Measurements from ENCODE around the gene ZFYVE21. TPM values are rescaled to one million over a fixed set of nuclear protein-coding genes. Genes with fewer than 3 reads are reported as not detected.

Gene ZFYVE21
- total RNA-seq, 6 experiments from 2014 or later: 20.9 to 35.2 (median 27.6) TPM

DNA sequence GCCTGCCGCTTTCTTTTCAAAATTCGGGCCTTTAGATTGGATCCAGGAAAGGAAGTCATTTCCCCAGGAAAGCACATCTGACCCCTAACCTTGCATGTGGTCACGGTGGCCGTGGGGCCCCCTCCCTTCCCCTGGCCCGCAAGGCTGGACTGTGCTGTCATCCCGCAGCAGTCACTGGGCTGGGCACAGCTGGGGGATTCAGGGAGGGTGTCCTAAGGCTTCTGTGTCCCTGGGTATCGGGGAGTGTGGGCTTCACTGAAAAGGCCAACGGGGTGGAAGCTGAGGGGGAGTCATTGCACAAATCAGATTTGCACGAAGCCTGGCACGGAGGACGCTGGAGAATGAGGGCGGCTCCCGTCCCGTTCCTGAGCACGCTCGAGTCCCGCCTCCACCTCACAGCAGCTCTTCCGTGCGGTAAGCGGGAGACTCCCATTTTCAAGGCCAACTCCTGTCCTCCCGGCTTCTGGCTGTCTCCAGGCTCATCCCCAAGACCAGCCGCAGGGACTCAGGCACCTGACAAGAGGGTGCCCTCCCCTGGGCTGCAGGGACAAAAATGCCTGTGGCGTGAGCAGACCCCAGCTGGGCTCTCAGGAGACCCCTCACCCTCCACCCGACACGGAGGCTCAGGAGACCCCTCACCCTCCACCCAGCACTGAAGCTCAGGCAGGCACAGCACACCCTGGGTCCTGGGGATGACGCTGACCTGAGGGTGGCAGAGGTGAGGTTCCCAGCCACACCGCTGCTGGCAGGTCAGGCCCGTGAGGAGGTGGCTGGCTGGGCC, 9.9 kb upstream of the ZFYVE21 start:
- DNase-seq: no peak
- Histone ChIP-seq H3K27me3 (no peaks in the 10 kb centered on the region), H3K27ac (peak overlapping the region in 1 of 3 donors; percentile 5), H3K4me1 (peaks cover 0 to 15% (median 5%) of the 10 kb centered on the region in 4 donors), H3K4me3 (no peak overlapping the region), H3K9me3 (no peaks in the 10 kb centered on the region), H3K36me3 (peaks cover 0 to 5% (median 0%) of the 10 kb centered on the region in 4 donors)
- no peak for TF ChIP-seq POLR2A (IDR thresholded peaks at IDR 0.05)
- TF ChIP-seq, protein P1, sequence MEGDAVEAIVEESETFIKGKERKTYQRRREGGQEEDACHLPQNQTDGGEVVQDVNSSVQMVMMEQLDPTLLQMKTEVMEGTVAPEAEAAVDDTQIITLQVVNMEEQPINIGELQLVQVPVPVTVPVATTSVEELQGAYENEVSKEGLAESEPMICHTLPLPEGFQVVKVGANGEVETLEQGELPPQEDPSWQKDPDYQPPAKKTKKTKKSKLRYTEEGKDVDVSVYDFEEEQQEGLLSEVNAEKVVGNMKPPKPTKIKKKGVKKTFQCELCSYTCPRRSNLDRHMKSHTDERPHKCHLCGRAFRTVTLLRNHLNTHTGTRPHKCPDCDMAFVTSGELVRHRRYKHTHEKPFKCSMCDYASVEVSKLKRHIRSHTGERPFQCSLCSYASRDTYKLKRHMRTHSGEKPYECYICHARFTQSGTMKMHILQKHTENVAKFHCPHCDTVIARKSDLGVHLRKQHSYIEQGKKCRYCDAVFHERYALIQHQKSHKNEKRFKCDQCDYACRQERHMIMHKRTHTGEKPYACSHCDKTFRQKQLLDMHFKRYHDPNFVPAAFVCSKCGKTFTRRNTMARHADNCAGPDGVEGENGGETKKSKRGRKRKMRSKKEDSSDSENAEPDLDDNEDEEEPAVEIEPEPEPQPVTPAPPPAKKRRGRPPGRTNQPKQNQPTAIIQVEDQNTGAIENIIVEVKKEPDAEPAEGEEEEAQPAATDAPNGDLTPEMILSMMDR (IDR thresholded peaks at IDR 0.05): no peak
- intact Hi-C loops (cut with DNase I): no loop called here
- 71% methylated on average over 7 of the region's 28 CpGs for WGBS (ENCODE audit: insufficient coverage, low coverage, low lambda C conversion rate, missing lambda C conversion rate)
- peak; percentile 2 to 40 (median 16) for ATAC-seq

DNA sequence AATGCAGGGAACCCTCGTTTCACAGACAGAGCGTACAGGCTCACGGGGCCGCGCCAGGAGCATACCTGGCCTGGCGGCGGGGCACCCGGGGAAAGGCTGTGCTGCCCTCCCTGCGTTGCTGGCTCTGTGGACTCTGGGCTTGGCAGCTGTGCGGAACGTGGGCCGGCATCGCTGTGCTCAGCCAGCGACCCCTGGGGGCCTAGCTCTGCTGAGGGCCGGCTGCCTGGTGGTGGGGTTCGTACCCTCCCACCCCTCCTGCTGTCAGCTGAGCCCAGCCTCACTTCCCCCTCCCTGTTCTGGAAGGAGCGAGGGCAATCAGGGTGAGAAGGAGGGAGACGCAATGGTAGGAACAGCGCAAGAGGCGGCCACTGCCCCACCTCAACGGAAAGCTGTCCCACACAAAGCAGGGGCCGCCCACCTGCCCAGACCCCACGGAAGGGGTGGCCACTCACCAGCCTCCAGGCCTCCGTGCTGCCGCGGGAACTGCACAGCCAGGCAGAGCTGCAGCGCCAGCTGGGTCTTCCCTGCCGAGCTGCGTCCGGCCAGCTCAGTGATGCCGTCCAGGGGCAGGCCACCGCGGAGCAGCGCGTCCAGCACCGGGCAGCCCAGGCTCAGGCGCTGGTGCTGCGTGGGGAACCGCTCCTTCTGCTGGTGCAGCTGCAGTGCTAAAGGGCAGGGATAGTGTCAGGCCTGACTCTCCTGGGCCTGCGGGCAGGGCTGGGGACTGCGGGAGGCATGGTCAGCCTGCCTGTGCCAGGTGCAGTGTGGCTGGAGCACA, 8.9 kb upstream of the ZFYVE21 start:
- H3K9me3 ChIP-seq: no peaks in the 10 kb centered on the region
- WGBS (ENCODE audit: insufficient coverage, low coverage, low lambda C conversion rate, missing lambda C conversion rate): 87% methylated on average over 3 of the region's 41 CpGs
- H3K27ac ChIP-seq: no peak overlapping the region
- H3K36me3 ChIP-seq: peaks cover 0 to 5% (median 0%) of the 10 kb centered on the region in 4 donors
- intact Hi-C loops (cut with DNase I): no loop called here
- no peak for ATAC-seq
- peaks cover 0 to 5% (median under 1%) of the 10 kb centered on the region in 4 donors for H3K4me1 ChIP-seq
- TF ChIP-seq, protein P1 (IDR thresholded peaks at IDR 0.05): no peak
- TF ChIP-seq POLR2A (IDR thresholded peaks at IDR 0.05): no peak
- no peaks in the 10 kb centered on the region for H3K27me3 ChIP-seq
- no peak for DNase-seq
- H3K4me3 ChIP-seq: no peak overlapping the region

DNA sequence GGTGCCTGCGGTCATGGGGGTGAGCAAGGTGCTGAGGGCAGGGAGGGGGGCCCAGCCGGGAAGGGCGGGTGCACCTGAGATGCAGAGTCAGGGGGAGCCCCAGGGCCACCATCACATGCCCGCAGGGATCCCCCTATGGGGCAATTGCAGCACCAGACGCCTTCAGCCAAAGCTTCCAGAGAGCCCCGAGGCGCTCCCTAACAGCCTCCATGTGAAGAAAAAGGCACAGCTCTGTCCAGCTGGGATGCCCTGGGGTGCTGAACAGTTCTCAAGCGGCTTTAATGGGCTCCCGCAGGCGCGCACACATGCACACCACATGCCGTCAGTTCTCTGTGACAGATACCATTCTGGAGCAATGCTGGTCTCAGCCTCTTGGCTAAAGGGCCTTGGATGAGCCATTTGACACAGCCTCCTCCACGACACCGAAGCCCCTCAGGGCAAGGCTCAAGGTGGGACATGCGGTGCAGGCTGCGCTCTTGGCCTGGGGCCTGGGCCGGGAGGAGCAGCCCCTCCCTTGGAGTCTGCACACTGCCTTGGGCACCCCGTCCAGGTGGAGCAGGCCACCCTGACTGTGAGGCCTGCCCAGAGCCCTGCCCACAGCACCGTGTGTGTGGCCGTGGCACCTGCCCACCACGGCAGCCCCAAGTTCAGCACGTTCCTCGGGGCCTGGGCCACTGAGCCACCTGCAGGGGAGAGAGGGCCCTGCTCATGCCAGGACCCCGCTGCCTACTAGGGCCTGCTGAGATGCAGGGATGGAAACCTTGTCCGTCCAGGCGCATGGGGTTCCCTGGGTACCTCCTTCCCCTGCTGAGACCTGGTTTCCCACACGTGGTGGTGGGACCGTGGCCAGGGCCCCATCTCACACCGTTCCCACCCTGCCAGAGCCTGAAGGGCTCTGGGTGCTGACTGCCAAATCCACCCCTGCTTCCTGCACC, 8.0 kb upstream of the ZFYVE21 start:
- DNase-seq (no peak), ATAC-seq (no peak)
- TF ChIP-seq, protein P1 (IDR thresholded peaks at IDR 0.05): no peak
- no peak for TF ChIP-seq POLR2A (IDR thresholded peaks at IDR 0.05)
- no peaks in the 10 kb centered on the region for H3K9me3 ChIP-seq
- no peaks in the 10 kb centered on the region for H3K4me1 ChIP-seq
- H3K36me3 ChIP-seq: peaks cover 0 to 3% (median 0%) of the 10 kb centered on the region in 4 donors
- WGBS (ENCODE audit: insufficient coverage, low coverage, low lambda C conversion rate, missing lambda C conversion rate): 69% methylated on average over 2 of the region's 29 CpGs
- no peak overlapping the region for H3K27ac ChIP-seq
- no peaks in the 10 kb centered on the region for H3K27me3 ChIP-seq
- intact Hi-C loops (cut with DNase I): no loop called here
- H3K4me3 ChIP-seq: no peak overlapping the region

DNA sequence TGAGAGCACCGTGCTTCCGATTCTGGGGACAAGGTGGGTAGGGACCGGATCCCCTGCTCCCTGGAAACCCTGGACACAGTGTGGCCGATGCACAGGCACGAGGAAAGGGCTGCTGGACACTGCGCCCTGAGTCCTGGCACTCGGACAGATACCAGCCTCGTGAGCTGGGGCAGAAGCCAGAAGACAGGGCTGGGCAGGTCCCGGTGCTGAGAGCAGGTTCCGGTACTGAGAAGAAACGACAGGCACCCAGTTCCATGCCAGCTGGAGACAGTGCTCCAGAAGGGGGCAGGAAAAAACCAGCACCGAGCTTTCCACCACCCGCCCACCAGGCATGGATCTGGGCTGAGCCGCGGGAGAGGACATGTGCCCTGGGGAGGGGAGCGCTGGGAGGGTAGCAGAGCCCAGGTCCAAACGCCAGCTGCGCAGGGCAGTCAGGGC, 6.8 kb upstream of the ZFYVE21 start:
- ATAC-seq: peak in 1 of 4 donors; percentile 3
- H3K27me3 ChIP-seq: no peaks in the 10 kb centered on the region
- H3K4me3 ChIP-seq: no peak overlapping the region
- WGBS (ENCODE audit: insufficient coverage, low coverage, low lambda C conversion rate, missing lambda C conversion rate): 68% methylated on average over 8 of the region's 18 CpGs
- no peaks in the 10 kb centered on the region for H3K4me1 ChIP-seq
- intact Hi-C loops (cut with DNase I): no loop called here
- no peak overlapping the region for H3K27ac ChIP-seq
- H3K9me3 ChIP-seq: no peaks in the 10 kb centered on the region
- TF ChIP-seq POLR2A (IDR thresholded peaks at IDR 0.05): no peak
- no peaks in the 10 kb centered on the region for H3K36me3 ChIP-seq
- DNase-seq: no peak
